ENCODE results near the gene PLA2G4E.

DNA sequence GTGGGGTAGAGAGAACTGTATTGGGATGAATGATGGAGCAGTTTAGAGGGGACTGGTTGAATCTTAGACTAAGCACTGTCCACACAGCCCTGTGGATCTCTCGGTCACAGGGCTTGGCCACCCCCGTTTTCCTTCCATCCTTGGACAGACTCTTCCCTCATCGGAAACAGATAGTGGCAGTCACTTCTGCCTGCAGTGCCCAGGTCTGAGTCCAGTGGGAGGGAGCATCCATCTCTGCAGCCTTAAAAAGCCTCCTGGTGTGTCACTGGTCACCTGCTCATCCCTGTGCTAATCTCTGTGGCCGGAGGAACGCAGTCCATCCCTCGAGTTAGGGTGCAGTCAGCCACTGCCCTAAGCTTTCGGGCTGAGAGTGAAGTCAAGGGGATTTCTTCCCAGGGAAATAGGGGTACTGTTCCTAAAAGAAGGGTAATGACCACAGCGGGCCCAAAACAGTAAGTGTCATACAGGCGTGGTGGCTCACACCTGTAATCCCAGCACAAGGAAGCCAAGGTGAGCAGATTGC lies 41.5 kb upstream of the PLA2G4E start:
- TF ChIP-seq POLR2A (IDR thresholded peaks at IDR 0.05; ENCODE audit: low read length) (no peak), GATA1 (IDR thresholded peaks at IDR 0.05; ENCODE audit: low read depth, low read length) (no peak)
